Vagina (tissue), 2 donors: ENCODE data around the gene PSD2.

Source experiments
- POLR2AphosphoS5 ChIP-seq, 2 donors: sonication (generic); formaldehyde crosslinking; IDR thresholded peaks; one replicate each; pipeline ENCODE4 v1.9.0; 2017; ENCODE audit warnings: antibody characterized with exemption in 2 of 2, mild to moderate bottlenecking in 2 of 2, low read depth in 1 of 2; ENCODE audit not compliant: insufficient read depth in 1 of 2
- TF ChIP-seq, protein P1 (sequence below), 3 experiments: fragments of 450-650 bp in 2 of 3; fragments of 200-600 bp in 1 of 3; sonication (generic) in 1 of 3; IDR thresholded peaks; one replicate each; pipeline ENCODE4 v1.5.1; 2017 to 2019; ENCODE audit warnings: antibody characterized with exemption in 3 of 3, mild to moderate bottlenecking in 2 of 3, moderate library complexity in 2 of 3

GRCh38 chr5:139761057-139761450 lies 34.6 kb upstream of the PSD2 start:
- no peak for TF ChIP-seq POLR2AphosphoS5 (IDR thresholded peaks at IDR 0.05; ENCODE audit: insufficient read depth in 1 of 2, low read depth in 1 of 2)
- TF ChIP-seq, protein P1, sequence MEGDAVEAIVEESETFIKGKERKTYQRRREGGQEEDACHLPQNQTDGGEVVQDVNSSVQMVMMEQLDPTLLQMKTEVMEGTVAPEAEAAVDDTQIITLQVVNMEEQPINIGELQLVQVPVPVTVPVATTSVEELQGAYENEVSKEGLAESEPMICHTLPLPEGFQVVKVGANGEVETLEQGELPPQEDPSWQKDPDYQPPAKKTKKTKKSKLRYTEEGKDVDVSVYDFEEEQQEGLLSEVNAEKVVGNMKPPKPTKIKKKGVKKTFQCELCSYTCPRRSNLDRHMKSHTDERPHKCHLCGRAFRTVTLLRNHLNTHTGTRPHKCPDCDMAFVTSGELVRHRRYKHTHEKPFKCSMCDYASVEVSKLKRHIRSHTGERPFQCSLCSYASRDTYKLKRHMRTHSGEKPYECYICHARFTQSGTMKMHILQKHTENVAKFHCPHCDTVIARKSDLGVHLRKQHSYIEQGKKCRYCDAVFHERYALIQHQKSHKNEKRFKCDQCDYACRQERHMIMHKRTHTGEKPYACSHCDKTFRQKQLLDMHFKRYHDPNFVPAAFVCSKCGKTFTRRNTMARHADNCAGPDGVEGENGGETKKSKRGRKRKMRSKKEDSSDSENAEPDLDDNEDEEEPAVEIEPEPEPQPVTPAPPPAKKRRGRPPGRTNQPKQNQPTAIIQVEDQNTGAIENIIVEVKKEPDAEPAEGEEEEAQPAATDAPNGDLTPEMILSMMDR (IDR thresholded peaks at IDR 0.05), result no peak
